ENCODE results near the gene TMEM132E. TPM values are rescaled to one million over a fixed set of nuclear protein-coding genes. Genes with fewer than 3 reads are reported as not detected.

The TMEM132E gene
- total RNA-seq, 1 donor = under 0.01 TPM

DNA sequence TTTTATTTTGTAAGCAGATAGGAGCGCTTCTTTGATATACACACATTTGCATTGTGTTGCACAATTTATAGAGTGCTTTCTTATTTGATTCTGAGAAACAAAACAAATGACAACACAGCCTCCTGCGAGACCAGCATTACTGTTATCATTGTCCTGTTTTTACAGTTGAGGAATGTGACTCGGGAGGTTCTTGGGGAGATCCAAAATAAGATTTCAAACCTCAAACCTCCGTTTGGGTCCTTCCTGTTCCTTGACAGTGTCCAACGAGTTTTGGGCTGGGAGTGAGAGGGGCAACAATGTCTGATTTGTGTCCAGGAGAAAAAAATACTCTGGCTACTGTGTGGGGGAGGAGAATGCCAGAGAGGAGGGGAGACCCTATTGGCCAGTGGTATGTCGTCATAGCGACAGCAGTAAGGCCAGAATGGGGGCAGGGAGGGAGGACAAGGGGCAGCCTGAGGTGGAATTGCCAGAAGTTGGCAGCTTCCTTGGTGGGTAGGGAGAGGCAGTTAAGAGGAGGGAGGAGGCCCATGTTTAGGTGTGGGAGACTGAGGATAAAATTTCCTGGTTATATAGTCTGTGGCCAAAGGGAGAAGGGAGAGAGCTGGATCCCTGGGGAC lies 45.5 kb downstream of the TMEM132E start:
- no peak for DNase-seq (ENCODE audit: low read depth)
- TF ChIP-seq CTCF (IDR thresholded peaks at IDR 0.05; ENCODE audit: insufficient read depth, low read length) = no peak
- H3K4me3 ChIP-seq (ENCODE audit: low read depth, low read length) = no peak overlapping the region

DNA sequence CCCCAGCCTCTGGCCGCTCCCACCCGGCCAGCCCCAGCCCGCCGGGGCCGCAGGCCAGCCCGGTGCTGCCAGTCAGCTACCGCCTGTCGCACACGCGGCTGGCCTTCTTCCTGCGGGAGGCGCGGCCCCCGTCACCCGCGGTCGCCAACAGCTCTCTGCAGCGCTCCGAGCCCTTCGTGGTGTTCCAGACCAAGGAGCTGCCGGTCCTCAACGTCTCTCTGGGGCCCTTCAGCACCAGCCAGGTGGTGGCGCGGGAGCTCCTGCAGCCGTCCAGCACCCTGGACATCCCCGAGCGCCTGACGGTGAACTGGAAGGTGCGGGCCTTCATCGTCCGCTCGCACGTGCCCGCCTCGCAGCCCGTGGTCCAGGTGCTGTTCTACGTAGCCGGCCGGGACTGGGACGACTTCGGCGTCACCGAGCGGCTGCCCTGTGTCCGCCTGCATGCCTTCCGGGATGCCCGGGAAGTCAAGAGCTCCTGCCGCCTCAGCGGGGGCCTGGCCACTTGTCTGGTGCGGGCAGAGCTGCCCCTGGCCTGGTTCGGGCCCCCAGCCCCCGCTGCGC lies 46.8 kb downstream of the TMEM132E start:
- H3K4me3 ChIP-seq (ENCODE audit: low read depth, low read length) = no peak overlapping the region
- DNase-seq (ENCODE audit: low read depth) = no peak
- TF ChIP-seq CTCF (IDR thresholded peaks at IDR 0.05; ENCODE audit: insufficient read depth, low read length) = no peak

DNA sequence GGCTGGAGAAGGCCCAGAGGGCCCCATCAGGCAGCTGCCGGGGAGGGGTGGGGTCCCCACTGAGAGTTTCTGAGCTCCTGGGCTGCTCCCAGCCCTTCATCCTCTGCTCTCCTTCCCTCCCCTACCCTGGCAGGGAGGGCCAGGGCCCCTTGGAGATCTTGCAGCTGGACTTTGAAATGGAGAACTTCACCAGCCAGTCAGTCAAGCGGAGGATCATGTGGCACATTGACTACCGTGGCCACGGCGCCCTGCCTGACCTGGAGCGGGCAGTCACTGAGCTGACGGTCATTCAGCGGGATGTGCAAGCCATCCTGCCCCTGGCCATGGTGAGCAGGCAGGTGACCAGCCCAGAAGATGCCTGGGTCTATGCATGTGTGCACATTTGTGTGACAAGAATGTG lies 49.5 kb downstream of the TMEM132E start:
- no peak overlapping the region for H3K4me3 ChIP-seq (ENCODE audit: low read depth, low read length)
- no peak for TF ChIP-seq CTCF (IDR thresholded peaks at IDR 0.05; ENCODE audit: insufficient read depth, low read length)
- DNase-seq (ENCODE audit: low read depth) = no peak

GRCh38 chr17:34633351-34633750 lies 54.0 kb downstream of the TMEM132E start:
- no peak overlapping the region for H3K4me3 ChIP-seq (ENCODE audit: low read depth, low read length)
- TF ChIP-seq CTCF (IDR thresholded peaks at IDR 0.05; ENCODE audit: insufficient read depth, low read length) = no peak
- no peak for DNase-seq (ENCODE audit: low read depth)

- DNase-seq (ENCODE audit: low read depth) = no peak
- no peak overlapping the region for H3K4me3 ChIP-seq (ENCODE audit: low read depth, low read length)
- no peak for TF ChIP-seq CTCF (IDR thresholded peaks at IDR 0.05; ENCODE audit: insufficient read depth, low read length)
These were observed 54.4 kb downstream of the TMEM132E start for GRCh38 chr17:34633760-34634159.

DNA sequence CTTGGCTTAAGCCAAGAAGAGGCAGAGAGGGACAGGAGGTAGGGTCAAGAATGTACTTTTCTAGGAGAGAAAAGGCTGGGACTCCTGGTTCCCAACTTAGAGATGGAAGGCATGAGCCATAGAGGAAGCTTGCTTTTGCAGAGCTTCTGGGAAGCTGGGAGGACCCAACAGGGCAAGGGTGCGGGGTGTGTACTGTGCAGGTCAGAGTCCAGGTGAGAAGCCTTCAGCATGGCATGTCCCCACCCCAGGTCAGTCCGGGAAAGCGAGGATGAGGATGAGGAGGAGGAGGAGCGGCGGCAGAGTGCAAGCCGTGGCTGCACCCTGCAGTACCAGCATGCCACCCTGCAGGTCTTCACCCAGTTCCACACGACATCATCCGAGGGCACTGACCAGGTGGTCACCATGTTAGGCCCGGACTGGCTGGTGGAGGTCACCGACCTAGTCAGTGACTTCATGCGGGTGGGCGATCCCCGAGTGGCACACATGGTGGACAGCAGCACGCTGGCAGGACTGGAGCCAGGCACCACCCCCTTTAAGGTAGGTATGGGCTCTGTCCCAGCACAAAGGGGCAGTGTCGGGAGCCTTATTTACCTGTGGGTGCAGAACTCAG lies 55.3 kb downstream of the TMEM132E start:
- no peak for DNase-seq (ENCODE audit: low read depth)
- H3K4me3 ChIP-seq (ENCODE audit: low read depth, low read length) = no peak overlapping the region
- no peak for TF ChIP-seq CTCF (IDR thresholded peaks at IDR 0.05; ENCODE audit: insufficient read depth, low read length)
